ENCODE measurements around the gene CNBP.
"Not testable (repeated sequence)": the region's sequence is repeated elsewhere in the genome, so short reads cannot be mapped to it uniquely, and the experiment has no call there.

GRCh38 chr3:129189793-129190192 lies 6.1 kb upstream of the CNBP start:
- not testable (repeated sequence) for TF ChIP-seq CTCF, POLR2A (IDR thresholded peaks at IDR 0.05)
